Lung microvascular endothelial cell (primary cell): ENCODE results near the gene PNLIPRP2. TPM values are rescaled to one million over a fixed set of nuclear protein-coding genes. Genes with fewer than 3 reads are reported as not detected.
A peak's percentile ranks its signal among the peaks of the same experiment; 100 is the strongest.

Source experiments
- DNase-seq, 2 donors: peaks; one replicate each; pipeline versions ENCODE4 v3.0.0 to v3.0.0-alpha.2; 2010; ENCODE audit warnings: low read depth in 2 of 2
- total RNA-seq: library from RNA; depleted of rRNA; stranded (reverse); fragments of >200 nt; gene quantifications from 2 replicates; pipeline ENCODE4 v1.2.1, GENCODE V29; 2014

Gene PNLIPRP2
- total RNA-seq, 1 donor from 2014 or later, result not detected

DNA sequence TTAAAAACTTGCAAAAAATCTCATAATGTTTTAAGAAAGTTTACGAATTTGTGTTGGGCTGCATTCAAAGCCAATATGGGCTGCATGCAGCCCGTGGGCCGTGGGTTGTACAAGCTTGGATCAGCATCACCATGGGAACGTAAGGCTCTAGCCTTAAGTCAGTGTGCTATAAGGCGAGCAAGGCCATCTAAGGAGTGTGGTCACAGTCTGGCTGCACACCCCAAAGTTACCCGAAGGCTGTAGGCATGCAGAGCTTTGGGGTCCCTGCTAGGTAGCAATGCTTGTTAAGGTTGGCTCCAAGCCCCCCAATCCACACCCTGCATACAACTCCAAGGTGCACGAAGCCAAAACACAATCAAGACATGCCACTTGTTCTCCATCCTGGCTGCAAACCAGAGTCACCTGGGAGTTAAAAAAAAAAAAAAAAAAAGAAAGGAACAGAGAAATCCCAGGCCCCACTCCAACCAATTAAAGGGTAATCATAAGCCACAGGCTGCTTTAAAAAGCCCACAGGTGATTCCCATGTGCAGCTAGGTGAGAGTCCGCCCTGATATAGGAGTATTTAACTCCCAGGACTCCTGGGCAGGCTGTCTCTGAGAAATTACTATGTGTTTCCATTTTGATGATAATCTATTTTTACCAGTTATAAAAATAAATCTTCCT, 8.5 kb upstream of the PNLIPRP2 start:
- no peak for DNase-seq

DNA sequence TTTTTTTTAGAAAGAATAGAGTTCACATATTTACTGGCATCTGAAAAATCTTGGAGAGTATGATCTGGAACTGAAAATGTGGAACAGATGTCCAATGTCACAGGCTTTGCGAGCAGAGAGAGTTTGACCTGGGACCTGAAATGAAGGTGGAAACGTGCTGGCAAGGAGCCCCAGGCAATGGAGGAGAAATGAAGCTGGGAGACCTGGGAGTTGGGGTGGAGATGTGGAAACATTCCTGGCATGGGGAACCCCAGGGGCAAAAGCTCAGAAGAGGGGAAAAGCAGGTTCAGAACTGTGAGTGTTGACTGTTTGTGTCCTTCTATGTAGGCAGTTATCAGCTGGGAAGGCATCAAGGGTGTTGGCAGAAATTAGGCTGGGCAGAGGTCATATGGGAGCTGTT, 7.3 kb upstream of the PNLIPRP2 start:
- no peak for DNase-seq

DNA sequence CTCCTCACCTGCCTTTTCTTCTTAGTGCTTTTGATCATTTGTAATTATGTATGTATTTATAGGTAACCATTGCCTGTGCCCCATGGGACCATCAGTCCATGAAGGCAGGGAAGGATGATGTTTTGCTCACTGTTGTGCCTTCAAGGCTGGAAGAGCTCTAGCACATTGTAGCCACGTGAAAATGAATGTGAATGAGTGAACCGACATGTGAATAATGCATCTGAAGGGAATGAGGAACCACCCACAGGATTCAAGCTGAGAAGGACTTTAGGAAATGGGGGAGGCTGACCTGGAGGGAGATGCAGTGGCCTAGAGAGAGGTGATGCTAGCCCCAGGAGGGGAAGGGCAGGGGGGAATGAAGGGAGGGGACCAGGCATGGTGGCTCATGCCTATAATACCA, 6.0 kb upstream of the PNLIPRP2 start:
- DNase-seq, result no peak

DNA sequence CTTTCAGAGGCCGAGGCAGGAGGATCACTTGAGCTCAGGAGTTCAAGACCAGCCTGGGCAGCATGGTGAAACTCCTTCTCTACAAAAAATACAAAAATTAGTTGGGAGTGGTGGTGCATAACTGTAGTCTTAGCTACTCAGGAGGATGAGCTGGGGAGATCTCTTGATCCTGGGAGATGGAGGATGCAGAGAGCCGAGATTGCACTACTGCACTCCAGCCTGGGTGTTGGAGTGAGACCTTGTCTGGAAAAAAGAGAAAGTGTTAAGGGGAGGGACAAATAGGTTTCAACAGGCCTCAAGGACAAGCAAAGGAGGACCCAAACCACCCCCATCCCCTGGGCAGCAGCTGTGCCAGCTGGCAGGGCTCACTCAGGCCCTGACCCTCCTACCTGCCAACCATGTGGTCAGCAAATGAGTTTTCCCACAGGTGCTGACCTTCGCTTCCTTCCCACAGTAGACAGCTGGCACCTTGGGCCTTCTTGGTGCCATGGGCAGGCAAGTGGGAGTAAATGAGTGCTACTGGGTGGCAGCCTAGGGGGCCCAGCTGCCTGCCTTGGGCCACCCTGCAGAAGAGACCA, 5.5 kb upstream of the PNLIPRP2 start:
- DNase-seq, result no peak

DNA sequence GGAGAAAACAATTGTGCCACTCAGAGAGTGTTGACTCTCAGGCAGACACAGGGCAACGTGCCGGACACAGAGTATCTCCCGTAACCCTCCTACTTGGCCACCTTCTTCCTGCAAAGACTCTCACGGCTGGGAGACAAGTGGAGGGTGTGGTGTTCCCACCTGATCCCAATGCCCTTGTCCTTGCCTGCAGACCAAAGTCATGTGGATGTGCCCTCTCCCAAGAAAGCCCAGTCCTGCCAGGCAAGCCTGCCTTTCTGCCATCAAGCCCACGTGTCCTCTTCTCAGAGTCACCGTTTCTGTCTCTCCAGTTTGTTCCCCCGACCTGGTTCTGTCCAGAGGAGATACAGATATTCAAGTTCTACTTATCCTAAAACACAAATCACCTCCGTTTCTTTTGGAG, 723 bp downstream of the PNLIPRP2 start:
- DNase-seq, result no peak

DNA sequence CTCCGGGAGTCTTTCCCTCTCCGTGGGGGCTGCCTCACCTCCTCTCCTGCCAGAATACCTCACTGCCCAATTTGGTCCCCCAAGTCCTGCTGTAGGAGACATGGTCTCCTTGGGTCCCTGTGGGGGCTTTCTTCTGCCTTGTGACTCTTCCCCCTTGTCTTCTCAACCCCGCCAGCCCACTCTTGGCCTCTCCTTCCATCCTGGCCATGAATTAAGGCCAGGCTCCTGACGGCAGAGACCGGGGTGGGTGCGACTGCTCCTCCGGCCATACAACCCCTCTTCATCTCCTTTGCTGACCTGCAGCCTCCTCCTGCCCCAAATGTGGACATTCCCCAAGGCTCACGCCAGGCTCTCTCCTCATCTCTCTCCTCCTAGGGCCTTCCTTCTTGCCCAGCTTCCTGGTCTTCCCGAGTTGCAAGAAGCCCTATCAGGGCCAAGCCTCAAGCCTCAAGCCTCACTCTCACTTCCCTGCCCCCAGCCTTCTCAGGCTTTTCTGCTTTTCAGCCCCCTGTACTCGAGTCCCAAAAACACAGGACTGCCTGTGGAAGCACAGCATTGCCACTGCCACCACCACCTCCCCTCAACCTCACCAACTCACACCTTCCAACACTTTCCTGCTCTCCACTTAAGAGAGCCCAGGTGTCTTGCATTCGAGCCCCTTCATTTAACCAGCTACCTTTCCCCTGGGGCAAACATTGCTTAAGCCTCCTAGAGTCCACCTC, 1.3 kb downstream of the PNLIPRP2 start:
- no peak for DNase-seq

DNA sequence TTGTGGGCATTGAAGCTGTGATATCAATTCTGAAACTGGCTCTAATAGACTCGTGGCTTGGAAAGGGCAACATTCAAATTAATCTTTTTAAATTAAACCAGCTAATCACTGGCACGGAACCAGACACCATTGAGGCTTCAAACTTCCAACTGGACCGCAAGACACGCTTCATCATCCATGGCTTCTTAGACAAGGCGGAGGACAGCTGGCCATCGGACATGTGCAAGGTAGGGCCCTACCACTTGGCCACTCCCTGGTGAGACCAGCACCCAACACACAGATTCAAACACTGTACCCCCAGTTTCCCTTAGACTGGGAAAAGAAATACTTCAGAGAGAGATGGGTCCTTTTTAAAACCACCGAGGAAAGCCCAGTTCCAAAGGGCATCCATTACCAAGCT, 5.1 kb downstream of the PNLIPRP2 start:
- DNase-seq, result no peak

DNA sequence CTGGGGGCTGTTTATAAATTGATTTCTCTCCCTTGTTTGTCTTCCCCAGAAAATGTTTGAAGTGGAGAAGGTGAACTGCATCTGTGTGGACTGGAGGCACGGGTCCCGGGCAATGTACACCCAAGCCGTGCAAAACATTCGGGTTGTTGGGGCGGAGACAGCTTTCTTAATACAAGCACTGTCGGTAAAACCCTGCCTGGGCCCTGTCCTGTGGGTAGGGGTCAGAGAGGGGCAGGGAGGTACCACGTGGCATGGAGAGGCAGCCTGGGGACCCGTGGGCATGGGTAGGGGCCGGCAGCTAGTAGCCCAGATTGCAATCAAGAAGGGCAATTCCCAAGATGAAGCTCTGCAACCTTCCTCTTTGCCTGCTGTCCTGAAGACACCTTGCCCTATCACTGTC, 6.1 kb downstream of the PNLIPRP2 start:
- DNase-seq, result no peak

DNA sequence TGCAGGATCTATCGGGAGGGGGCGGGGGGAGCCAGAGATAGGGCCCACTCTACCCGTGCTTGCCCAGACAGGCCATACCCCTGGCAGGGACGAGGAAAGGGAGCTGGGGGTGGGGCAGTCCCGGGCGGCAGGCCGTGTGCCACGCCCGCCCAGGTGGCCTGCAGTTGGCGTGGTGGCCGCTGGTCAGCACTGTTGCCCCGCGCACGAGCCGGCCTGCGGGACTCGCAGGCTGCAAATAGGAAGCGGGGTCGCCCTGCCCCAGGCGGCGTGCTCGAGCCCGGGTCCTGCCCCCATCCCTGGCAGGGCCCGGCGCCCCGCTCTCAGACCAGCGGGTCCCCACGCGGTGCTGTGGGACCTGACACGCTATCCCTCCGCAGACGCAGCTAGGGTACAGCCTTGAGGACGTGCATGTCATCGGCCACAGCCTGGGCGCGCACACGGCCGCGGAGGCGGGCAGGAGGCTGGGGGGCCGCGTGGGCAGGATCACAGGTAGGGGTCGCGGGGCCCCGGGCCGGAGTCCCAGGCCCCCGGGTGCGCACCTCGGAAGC, 6.7 kb downstream of the PNLIPRP2 start:
- peak in 1 of 2 donors; percentile 34 for DNase-seq

DNA sequence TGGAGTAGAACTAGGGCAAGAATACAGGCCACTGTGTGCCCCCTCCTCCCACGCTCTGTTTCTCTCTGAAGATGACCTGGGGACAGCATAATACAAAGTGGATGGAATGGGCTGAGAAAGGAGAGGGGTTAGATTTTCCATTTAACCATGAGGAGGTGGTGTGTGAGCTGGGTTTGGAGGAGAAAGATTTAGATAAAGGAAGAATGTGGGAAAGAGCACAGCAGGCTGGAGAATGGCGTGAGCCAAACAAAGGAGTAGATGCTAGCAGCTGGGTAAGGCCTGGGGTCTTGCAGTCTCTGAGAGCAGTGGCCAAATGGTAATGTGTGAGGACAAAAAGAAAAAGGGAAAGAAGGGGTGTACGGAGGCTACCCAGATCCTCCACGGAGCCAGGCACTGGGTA, 8.6 kb downstream of the PNLIPRP2 start:
- no peak for DNase-seq

DNA sequence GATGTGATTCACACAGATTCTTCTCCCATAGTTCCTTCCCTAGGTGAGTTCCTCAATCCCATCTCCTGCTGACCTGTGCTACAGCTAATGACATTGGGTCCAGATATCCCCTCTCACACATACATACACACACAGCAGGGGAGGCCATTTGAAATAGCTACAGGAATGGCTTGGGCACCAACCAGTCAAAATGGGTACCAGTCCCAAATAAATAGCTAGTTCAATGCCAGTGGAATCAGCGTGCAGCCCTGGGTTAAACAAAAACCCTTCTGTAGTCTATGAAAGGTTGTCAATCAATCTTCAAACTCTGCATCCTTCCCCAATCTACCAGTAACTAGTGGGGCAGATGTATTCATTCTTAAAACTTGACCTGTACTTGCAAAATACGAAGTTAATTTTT, 9.3 kb downstream of the PNLIPRP2 start:
- DNase-seq, result no peak

DNA sequence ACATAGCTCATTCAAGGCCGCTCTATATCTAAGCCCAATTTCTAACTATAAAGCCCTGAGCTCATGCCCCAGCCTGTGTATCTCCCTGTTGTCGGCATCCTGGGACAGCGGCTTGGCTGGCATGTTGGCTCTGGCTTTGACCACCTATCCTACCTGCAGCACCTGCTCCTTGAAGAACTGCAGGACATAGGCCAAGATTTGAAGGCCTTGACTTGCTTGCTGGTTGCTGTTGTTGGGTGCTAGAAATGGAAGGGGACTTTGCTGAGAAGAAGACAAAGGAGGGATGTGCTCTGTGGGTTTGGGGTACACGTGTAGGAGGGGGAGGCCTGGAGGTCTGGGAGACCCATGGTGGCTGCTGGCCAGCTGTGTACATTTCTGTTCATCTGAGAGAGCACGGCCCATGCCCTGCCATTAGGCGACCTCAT, 11.1 kb downstream of the PNLIPRP2 start:
- DNase-seq, result no peak

DNA sequence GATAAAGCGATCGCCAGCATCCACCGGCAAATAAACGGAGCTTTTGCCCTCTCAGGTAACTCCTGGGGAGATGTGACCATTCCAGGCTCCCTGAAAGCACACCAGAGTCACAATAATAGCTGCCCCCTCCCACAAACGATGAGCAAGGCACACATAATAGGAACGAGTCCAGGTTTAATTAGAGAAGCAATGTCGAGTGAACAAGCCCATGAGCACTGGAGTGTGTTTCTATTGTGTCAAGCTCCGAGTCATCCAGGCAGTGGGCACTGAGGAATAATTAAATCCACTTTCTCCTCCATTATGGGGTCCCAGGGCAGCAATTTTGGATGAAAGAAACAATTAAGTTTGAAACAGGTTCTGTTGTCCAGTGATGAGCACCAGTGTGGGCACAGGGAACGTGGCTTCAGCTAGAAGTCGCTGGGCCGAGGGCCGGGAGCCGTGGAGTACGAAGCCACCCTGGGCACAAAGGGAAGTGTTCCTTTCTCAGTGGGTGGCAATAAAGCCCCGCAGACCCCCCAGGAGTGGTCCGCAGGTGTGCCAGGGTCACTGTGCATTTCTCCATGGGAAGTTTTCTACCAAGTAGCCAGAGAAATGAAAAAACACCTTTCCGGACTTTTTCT, 12.0 kb downstream of the PNLIPRP2 start:
- no peak for DNase-seq

DNA sequence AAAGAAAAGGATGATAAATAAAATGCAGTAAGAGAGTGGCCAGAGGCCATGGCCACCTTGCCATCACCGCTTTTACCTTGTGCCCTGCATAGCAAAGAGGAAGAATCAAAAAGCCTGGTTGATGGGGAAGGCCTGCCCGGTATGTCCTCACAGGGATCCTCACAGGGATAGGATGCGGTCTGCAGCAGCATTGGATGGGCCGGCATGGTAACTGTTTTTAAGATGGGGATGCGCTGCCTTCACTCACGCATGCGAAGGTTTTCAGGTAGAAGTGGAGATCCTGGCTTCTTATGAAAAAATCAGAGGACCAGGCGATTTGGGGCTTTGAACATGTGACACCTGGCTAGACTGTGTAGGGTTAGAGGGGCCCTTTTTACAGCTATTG, 12.5 kb downstream of the PNLIPRP2 start:
- no peak for DNase-seq

DNA sequence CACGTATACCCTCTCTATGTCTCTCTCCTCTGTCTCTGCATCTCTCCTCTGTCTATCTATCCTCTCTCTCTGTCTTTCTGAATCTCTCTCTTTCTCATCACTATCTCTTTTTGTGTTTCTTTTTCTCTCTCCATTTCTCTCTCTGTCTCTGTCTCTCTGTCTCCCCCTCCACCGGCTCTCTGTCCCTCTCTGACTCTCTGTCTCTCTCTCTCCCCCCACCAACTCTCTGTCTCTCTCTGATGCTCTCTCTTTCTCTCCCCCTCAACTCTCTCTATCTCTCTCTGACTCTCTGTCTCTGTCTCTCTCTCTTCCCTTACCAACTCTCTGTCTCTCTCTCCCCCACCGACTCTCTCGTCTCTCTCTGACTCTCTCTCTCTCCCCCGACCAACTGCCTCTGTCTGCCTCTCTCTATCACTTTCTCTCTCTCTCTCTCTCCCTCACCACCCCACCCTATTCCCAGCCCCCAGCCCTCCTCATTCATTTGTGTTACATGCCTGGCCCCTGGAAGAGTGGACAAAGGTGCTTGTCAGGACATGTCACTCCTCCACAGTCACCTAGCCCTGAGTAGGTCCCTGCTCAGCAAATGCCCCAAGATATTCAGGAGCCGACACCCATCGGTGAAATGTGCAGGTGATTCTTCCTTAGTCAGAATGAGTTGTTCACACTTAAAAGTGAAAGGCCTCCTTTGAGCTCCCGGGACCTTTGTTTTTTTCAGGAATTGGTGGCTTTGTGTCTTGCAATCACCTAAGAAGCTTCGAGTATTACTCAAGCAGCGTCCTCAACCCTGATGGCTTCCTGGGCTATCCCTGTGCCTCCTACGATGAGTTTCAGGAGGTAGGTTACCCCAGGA, 13.6 kb downstream of the PNLIPRP2 start:
- no peak for DNase-seq

DNA sequence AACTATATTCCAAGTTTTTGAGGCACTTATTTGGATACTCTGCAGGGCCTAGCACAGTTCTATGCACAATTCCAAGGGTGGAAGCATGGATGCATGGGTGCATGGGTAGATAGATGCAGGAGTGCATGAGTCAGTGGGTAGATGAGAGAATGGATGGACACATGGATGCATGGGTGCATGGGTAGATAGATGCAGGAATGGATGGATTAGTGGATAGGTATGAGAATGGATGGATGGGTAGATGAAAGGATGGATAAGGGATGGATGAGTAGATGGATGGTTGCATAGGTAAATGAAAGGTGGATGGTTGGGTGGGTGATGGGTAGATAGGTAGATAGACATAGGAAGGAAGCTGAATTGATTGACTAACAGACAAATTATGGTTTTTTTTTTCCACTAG, 15.6 kb downstream of the PNLIPRP2 start:
- DNase-seq, result no peak

DNA sequence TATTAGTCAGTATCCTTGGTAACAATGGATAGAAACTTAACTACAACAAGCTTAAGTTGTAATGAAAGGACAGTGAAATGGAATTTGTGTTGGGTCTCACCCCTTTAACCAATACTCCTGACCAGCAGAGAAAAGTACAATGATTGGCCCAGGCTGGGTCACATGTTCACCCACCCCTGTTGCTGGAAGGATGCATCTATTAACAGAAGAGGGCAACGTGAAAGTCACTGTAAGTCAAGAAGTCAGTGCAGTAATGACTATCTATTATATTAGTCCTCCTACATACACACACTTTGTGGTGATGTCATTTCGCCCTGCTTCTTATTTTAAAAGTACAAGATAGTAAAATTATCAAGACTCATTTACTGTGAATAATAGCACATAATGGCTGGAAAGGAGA, 16.2 kb downstream of the PNLIPRP2 start:
- no peak for DNase-seq

DNA sequence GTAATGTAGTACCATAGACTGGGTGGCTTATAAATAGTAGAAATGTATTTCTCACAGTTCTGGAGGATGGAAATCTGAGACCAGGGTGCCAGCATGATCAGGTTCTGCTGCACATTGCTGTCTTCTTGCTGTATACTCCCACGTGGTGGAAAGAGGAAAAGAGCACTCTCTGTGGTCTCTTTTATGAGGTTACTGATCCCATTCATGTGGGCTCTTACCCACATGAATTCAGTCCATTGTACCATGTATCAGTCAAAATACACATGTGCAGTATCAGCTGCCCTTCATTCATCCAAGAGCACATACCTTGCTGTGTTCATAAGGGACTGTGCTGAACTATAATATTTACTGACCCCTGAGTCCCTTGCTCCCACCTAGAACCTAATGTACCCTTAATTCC, 17.1 kb downstream of the PNLIPRP2 start:
- no peak for DNase-seq

DNA sequence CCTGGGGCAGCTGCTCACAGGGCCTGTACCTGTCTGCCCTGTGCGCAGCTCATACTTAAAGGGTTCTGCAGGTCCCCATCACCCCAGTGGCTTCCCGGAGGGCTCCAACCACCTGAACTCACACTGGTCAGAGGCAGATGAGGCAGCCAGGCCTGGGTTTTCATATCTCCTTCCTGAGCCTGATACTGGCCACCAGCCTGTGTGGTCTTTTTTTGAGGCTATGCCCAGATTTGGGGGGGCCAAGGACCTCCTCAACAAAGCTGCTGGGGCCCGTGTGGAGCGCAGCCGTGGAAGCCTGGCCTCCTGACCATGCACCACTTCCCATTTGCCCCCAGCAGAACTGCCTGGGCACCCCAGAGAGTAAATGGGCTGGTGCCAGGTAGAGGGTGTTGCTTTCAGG, 25.7 kb downstream of the PNLIPRP2 start:
- no peak for DNase-seq

DNA sequence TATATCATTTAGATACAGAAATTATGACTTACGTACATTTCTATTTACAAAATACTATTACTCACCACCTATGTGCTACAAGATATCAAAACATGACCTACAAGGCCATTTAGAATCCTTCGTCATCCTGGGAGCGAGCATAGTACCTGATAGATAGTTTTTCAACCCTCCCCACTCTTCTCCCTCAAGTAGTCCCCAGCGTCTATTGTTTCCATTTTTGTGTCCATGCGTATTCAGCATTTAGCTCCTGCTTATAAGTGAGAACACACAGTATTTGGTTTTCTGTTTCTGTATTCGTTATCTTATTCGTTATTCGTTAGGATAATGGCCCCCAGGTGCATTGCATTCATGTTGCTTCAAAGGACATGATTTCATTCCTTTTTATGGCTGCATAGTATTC, 28.1 kb downstream of the PNLIPRP2 start:
- no peak for DNase-seq

DNA sequence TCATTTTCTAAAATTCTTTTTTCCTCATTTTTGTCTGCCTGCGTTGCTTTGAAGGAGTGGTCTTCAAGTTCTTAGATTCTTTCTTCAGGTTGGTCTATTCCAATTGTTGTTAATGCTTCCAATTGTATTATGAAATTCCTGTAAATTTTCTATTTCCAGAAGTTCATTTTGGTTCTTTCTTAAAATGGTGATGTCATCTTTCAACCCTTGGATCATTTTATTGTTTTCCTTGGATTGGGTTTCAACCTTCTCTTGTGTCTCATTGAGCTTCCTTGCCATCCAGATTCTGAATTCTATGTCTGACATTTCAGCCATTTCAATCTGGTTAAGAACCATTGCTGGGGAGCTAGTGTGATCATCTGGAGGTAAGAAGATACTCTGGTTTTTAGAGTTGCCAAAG, 33.1 kb downstream of the PNLIPRP2 start:
- DNase-seq, result no peak
